GM12878 (cell line): ENCODE measurements around the gene PDSS1. TPM values are rescaled to one million over a fixed set of nuclear protein-coding genes. Genes with fewer than 3 reads are reported as not detected.

Experiments
- ATF2 ChIP-seq: IDR thresholded peaks from 2 replicates; pipeline ENCODE4 v1.6.1; 2012; ENCODE audit warnings: low read length, inconsistent platforms
- CREM ChIP-seq: IDR thresholded peaks from 2 replicates; pipeline ENCODE4 v1.6.1; 2014; ENCODE audit warnings: antibody characterized with exemption, low read depth
- E2F4 ChIP-seq: IDR thresholded peaks from 2 replicates; pipeline ENCODE4 v1.6.1; 2012; ENCODE audit warnings: low read depth, low read length, improper control_type of control experiment
- PBX3 ChIP-seq: IDR thresholded peaks from 2 replicates; pipeline ENCODE4 v1.6.1; 2011; ENCODE audit warnings: mild to moderate bottlenecking, low read depth, low read length, moderate library complexity; ENCODE audit not compliant: insufficient replicate concordance
- PKNOX1 ChIP-seq: fragments of 450-650 bp; IDR thresholded peaks from 2 replicates; pipeline ENCODE4 v1.6.1; 2016; ENCODE audit warnings: mild to moderate bottlenecking
- POLR2A ChIP-seq: IDR thresholded peaks from 2 replicates; pipeline ENCODE4 v1.6.1; 2011; ENCODE audit warnings: low read depth, mild to moderate bottlenecking, low read length
- ZBTB11 ChIP-seq: fragments of 450-650 bp; formaldehyde crosslinking; IDR thresholded peaks from 2 replicates; pipeline ENCODE4 v1.5.0; 2022; ENCODE audit warnings: mild to moderate bottlenecking, missing genetic modification characterization
- ZBTB33 ChIP-seq: fragments of 450-650 bp; IDR thresholded peaks from 2 replicates; pipeline ENCODE4 v1.6.1; 2017; ENCODE audit warnings: mild to moderate bottlenecking
- ZBTB40 ChIP-seq: fragments of 450-650 bp; IDR thresholded peaks from 2 replicates; pipeline ENCODE4 v1.6.1; 2016; ENCODE audit warnings: mild to moderate bottlenecking, moderate library complexity, borderline replicate concordance
- ZNF217 ChIP-seq: fragments of 450-650 bp; IDR thresholded peaks from 2 replicates; pipeline ENCODE4 v1.6.1; 2017; ENCODE audit warnings: antibody characterized with exemption, mild to moderate bottlenecking
- ZNF24 ChIP-seq: fragments of 450-650 bp; IDR thresholded peaks from 2 replicates; pipeline ENCODE4 v1.6.1; 2017; ENCODE audit warnings: antibody characterized with exemption, mild to moderate bottlenecking
- polyA plus RNA-seq, 11 experiments: library from polyadenylated mRNA; depleted of rRNA in 4 of 11; unstranded in 6 of 11; stranded (reverse) in 5 of 11; fragments of >200 nt; fragmentation: Nextera tagmentation in 4 of 11; fragmentation: Illumina TruSeq in 1 of 11; extraction: Ambion mirVana in 4 of 11; extraction: Trizol in 1 of 11; gene quantifications; 1 replicate in 1 of 11; 2 replicates in 10 of 11; pipeline versions ENCODE4 v1.2.1 to v1.2.3, GENCODE V29; 2011 to 2016; ENCODE audit warnings: inconsistent platforms in 2 of 11, missing spikeins in 2 of 11, low read depth in 1 of 11
- total RNA-seq, 4 experiments: library from RNA; depleted of rRNA in 3 of 4; stranded (reverse); fragments of >200 nt in 3 of 4; fragmentation: Illumina TruSeq in 1 of 4; extraction: Trizol in 1 of 4; gene quantifications; 2 replicates each; pipeline versions ENCODE4 v1.2.1 to v1.2.3, GENCODE V29; 2013 to 2021

The PDSS1 gene
- total and polyA plus RNA-seq, 10 of the 15 experiments (the other 5 are each of a cell fraction or from before 2014, with no cell fraction given), result 12.2 to 48.2 (median 35.9) TPM

- TF ChIP-seq ZBTB40, result peak; percentile 97
- no peak for TF ChIP-seq ATF2
- no peak for TF ChIP-seq PBX3
- TF ChIP-seq ZNF24, result no peak
- TF ChIP-seq ZBTB33, result no peak
- peak; percentile 40; the same call in 1 of the 2 replicates for TF ChIP-seq PKNOX1
- TF ChIP-seq E2F4, result peak; percentile 73; the same call in 1 of the 2 replicates
- peak; percentile 9; the same call in 1 of the 2 replicates for TF ChIP-seq CREM
- TF ChIP-seq ZNF217, result peak; percentile 38; the same call in 1 of the 2 replicates
- TF ChIP-seq ZBTB11 (CRISPR knock-in tag), result peak; percentile 60; the same call in 1 of the 2 replicates
- TF ChIP-seq POLR2A, result peak; percentile 87
Measured at GRCh38 chr10:26697163-26697921, at the start of gene PDSS1 (continued).
